ENCODE data around the gene RNASEH2A. TPM values are rescaled to one million over a fixed set of nuclear protein-coding genes. Genes with fewer than 3 reads are reported as not detected.
"Not testable (repeated sequence)": the region's sequence is repeated elsewhere in the genome, so short reads cannot be mapped to it uniquely, and the experiment has no call there.

Gene RNASEH2A
- polyA plus RNA-seq, 1 donor from 2014 or later, result 27.4 TPM

- H3K36me3 Mint-ChIP-seq, result no peaks in the 10 kb centered on the region
- H3K27me3 Mint-ChIP-seq, result peaks cover 59% of the 10 kb centered on the region
- H3K4me1 Mint-ChIP-seq, result peaks cover 5 to 22% (median 12%) of the 10 kb centered on the region in 3 donors
- H3K9me3 Mint-ChIP-seq, result peaks cover 0 to 10% (median 0%) of the 10 kb centered on the region in 3 donors
- peak overlapping the region in 2 of 4 donors; percentile 24 to 81 for H3K4me3 Mint-ChIP-seq
- H3K27ac Mint-ChIP-seq, result peak overlapping the region in 1 of 3 donors; percentile 52
These were observed 34.0 kb downstream of the RNASEH2A start for GRCh38 chr19:12840091-12841079.

GRCh38 chr19:12841094-12841493 lies 34.7 kb downstream of the RNASEH2A start:
- Mint-ChIP-seq H3K27me3 (peaks cover 53% of the 10 kb centered on the region), H3K27ac (peak overlapping the region in 2 of 3 donors; percentile 52 to 69), H3K9me3 (peaks cover 0 to 10% (median 0%) of the 10 kb centered on the region in 3 donors), H3K4me3 (peak overlapping the region in 3 of 4 donors; percentile 24 to 75 (median 34)), H3K36me3 (no peaks in the 10 kb centered on the region), H3K4me1 (peaks cover 5 to 18% (median 12%) of the 10 kb centered on the region in 3 donors)

DNA sequence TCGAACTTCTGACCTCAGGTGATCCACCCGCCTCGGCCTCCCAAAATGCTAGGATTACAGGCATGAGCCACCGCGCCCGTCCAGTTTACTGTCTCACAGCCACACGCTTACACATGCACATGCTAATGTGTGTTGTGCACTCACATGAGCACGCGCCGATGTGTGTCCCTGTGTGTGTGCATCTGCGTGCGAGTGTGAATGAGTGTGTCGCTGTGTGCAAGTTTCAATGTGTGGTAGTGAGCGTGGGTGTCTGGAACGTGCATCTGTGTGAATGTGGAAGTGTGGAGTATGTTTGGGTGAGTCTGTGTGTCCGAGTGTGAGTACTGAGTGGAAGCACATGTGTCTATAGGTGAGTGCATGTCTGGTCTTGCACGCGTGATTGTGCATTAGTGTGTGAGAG lies 36.1 kb downstream of the RNASEH2A start:
- H3K27ac Mint-ChIP-seq, result no peak overlapping the region
- H3K36me3 Mint-ChIP-seq, result no peaks in the 10 kb centered on the region

GRCh38 chr19:12843328-12843727 lies 36.9 kb downstream of the RNASEH2A start:
- no peak overlapping the region for H3K27ac Mint-ChIP-seq
- H3K4me1 Mint-ChIP-seq, result peaks cover 0 to 18% (median 15%) of the 10 kb centered on the region in 3 donors
- peaks cover 43% of the 10 kb centered on the region for H3K27me3 Mint-ChIP-seq
- H3K9me3 Mint-ChIP-seq, result peaks cover 0 to 6% (median 0%) of the 10 kb centered on the region in 3 donors
- no peaks in the 10 kb centered on the region for H3K36me3 Mint-ChIP-seq
- no peak overlapping the region for H3K4me3 Mint-ChIP-seq

More for the DNA sequence above, 36.1 kb downstream of the RNASEH2A start:
- Mint-ChIP-seq H3K4me1 (peaks cover 1 to 17% (median 12%) of the 10 kb centered on the region in 3 donors), H3K9me3 (peaks cover 0 to 6% (median 0%) of the 10 kb centered on the region in 3 donors), H3K4me3 (no peak overlapping the region), H3K27me3 (peaks cover 48% of the 10 kb centered on the region)

GRCh38 chr19:12843999-12844732 lies 37.8 kb downstream of the RNASEH2A start:
- Mint-ChIP-seq H3K4me3 (no peak overlapping the region), H3K9me3 (peaks cover 0 to 6% (median 0%) of the 10 kb centered on the region in 3 donors), H3K27ac (no peak overlapping the region), H3K4me1 (peaks cover 0 to 17% (median 13%) of the 10 kb centered on the region in 3 donors), H3K36me3 (no peaks in the 10 kb centered on the region), H3K27me3 (peaks cover 39% of the 10 kb centered on the region)

DNA sequence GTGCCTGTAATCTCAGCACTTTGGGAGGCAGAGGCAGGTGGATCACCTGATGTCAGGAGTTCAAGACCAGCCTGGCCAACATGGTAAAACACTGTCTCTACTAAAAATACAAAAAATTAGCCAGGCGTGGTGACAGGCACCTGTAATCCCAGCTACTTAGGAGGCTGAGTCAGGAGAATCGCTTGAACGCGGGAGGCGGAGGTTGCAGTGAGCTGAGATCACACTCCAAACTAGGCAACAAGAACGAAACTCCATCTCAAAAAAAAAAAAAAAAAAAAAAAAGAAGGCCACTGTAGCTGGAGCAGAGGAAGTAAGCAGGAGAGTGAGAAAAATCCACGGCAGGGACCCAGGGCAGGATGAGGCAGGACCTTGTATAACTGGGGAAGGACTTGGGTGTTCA lies 40.2 kb downstream of the RNASEH2A start:
- not testable (repeated sequence) for H3K9me3 Mint-ChIP-seq, H3K27ac Mint-ChIP-seq, H3K36me3 Mint-ChIP-seq, H3K4me1 Mint-ChIP-seq
- Mint-ChIP-seq H3K4me3 (peak overlapping the region in 1 of 4 donors; percentile 45), H3K27me3 (peaks cover 16% of the 10 kb centered on the region)

DNA sequence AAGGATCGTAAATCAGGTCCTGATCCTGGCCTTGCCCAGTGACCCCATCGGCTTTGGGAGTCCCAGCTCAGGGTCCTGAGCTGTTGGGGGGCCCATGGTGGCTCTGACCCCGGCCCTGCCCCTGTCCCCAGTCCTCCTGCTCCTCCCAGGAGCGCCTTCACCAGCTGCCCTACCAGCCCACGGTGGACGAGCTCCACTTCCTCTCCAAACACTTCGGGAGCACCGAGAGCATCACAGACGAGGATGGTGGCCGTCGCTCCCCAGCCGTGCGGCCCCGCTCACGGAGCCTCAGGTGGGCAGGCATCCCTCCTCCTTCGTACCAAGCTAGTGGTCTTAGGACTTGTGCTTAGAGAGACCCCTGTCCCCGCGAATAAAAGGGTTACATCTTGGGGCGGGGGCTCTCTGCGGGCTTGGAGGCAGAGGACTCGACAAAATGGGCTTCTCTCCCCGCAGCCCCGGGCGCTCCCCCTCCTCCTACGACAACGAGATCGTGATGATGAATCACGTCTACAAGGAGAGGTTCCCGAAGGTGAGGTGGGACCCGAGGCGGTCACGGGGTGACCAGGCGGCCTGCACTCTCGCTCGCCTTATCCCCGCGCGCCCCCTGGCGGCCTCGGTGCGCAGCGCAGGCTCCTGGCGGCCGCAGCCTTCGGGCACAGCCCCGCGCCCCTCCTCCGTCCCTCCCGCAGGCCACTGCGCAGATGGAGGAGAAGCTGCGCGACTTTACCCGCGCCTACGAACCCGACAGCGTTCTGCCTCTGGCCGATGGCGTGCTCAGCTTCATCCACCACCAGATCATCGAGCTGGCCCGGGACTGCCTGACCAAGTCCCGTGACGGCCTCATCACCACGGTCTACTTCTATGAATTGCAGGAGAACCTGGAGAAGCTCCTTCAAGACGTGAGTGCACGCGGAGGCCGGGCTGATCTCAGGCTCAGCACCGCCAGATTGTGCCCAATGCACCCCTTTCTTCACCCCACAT lies 41.1 kb downstream of the RNASEH2A start:
- Mint-ChIP-seq H3K4me3 (peak overlapping the region in 2 of 4 donors; percentile 8 to 72), H3K4me1 (peaks cover 0 to 3% (median 1%) of the 10 kb centered on the region in 3 donors), H3K36me3 (no peaks in the 10 kb centered on the region), H3K27ac (no peak overlapping the region), H3K9me3 (no peaks in the 10 kb centered on the region), H3K27me3 (peaks cover 12% of the 10 kb centered on the region)

- Mint-ChIP-seq H3K36me3 (peaks cover 1% of the 10 kb centered on the region), H3K4me3 (no peak overlapping the region), H3K27ac (no peak overlapping the region), H3K9me3 (peaks cover 0 to 2% (median 0%) of the 10 kb centered on the region in 3 donors), H3K27me3 (no peaks in the 10 kb centered on the region), H3K4me1 (peaks cover 0 to 3% (median 0%) of the 10 kb centered on the region in 3 donors)
These were observed 50.3 kb downstream of the RNASEH2A start for GRCh38 chr19:12856653-12857052.

- peaks cover 0 to 2% (median 0%) of the 10 kb centered on the region in 3 donors for H3K9me3 Mint-ChIP-seq
- no peak overlapping the region for H3K27ac Mint-ChIP-seq
- peaks cover 0 to 3% (median 0%) of the 10 kb centered on the region in 3 donors for H3K4me1 Mint-ChIP-seq
- H3K27me3 Mint-ChIP-seq, result no peaks in the 10 kb centered on the region
- H3K36me3 Mint-ChIP-seq, result peaks cover 1% of the 10 kb centered on the region
- H3K4me3 Mint-ChIP-seq, result no peak overlapping the region
These were observed 51.9 kb downstream of the RNASEH2A start for GRCh38 chr19:12858041-12858928.

GRCh38 chr19:12859546-12859945 lies 53.2 kb downstream of the RNASEH2A start:
- H3K4me3 Mint-ChIP-seq, result no peak overlapping the region

More at GRCh38 chr19:12859546-12859945, 53.2 kb downstream of the RNASEH2A start:
- no peak overlapping the region for H3K27ac Mint-ChIP-seq
- H3K9me3 Mint-ChIP-seq, result peaks cover 0 to 2% (median 0%) of the 10 kb centered on the region in 3 donors
- H3K27me3 Mint-ChIP-seq, result no peaks in the 10 kb centered on the region
- H3K4me1 Mint-ChIP-seq, result peaks cover 0 to 3% (median 0%) of the 10 kb centered on the region in 3 donors
- H3K36me3 Mint-ChIP-seq, result peaks cover 1% of the 10 kb centered on the region
